MCF 10A (cell line): ENCODE results near the gene URB1. TPM values are rescaled to one million over a fixed set of nuclear protein-coding genes. Genes with fewer than 3 reads are reported as not detected.

Experiments
- BruUV-seq: library from RNA; stranded (reverse); fragments of 400-500 nt; replicated peaks from 2 replicates; lab custom pipeline; 2021; lab: Mats Ljungman, UMichigan
- CTCF ChIA-PET: fragments of 300-600 bp; sonication (Branson Sonifier 250); formaldehyde crosslinking; extraction: SDS; loops from one replicate; lab custom pipeline; 2021; ENCODE audit warnings: antibody characterized with exemption, inconsistent platforms; lab: Yijun Ruan, JAX
- POLR2A ChIA-PET: fragments of 300-600, 350-650 bp; sonication (Branson Sonifier 250); formaldehyde crosslinking; extraction: SDS; loops from one replicate; lab custom pipeline; 2020; ENCODE audit warnings: antibody characterized with exemption, inconsistent platforms; lab: Yijun Ruan, JAX
- DNase-seq: peaks from one replicate; pipeline ENCODE4 v3.0.0-alpha.2; 2018; ENCODE audit not compliant: unreplicated experiment
- H3K27ac Mint-ChIP-seq: one replicate; pipeline ENCODE4 v1.8.0; 2022; ENCODE audit warnings: mild to moderate bottlenecking, low read depth, mixed read lengths; ENCODE audit not compliant: unreplicated experiment
- H3K27me3 Mint-ChIP-seq: one replicate; pipeline ENCODE4 v1.8.0; 2022; ENCODE audit warnings: mixed read lengths; ENCODE audit not compliant: insufficient read depth, unreplicated experiment
- H3K36me3 Mint-ChIP-seq: one replicate; pipeline ENCODE4 v1.8.0; 2022; ENCODE audit warnings: mild to moderate bottlenecking, moderate library complexity, mixed read lengths; ENCODE audit not compliant: insufficient read depth, unreplicated experiment
- H3K4me1 Mint-ChIP-seq: one replicate; pipeline ENCODE4 v1.8.0; 2022; ENCODE audit warnings: mixed read lengths; ENCODE audit not compliant: insufficient read depth, unreplicated experiment
- H3K4me3 Mint-ChIP-seq: one replicate; pipeline ENCODE4 v1.8.0; 2022; ENCODE audit warnings: mild to moderate bottlenecking, moderate library complexity, mixed read lengths; ENCODE audit not compliant: unreplicated experiment
- H3K9me3 Mint-ChIP-seq: one replicate; pipeline ENCODE4 v1.8.0; 2022; ENCODE audit warnings: mixed read lengths; ENCODE audit not compliant: unreplicated experiment
- CTCF ChIP-seq: fragments of 200-600 bp; IDR thresholded peaks from one replicate; pipeline ENCODE4 v1.8.0; 2022; ENCODE audit warnings: antibody characterized with exemption, mild to moderate bottlenecking; ENCODE audit not compliant: unreplicated experiment
- intact Hi-C: fragments of 100-400 bp; cut with micrococcal nuclease; formaldehyde crosslinking; loops from 2 replicates; pipeline ENCODE4 v1.14.1; 2022
- total RNA-seq: library from RNA; stranded (reverse); gene quantifications from 2 replicates; pipeline ENCODE4 v1.2.3, GENCODE V29; 2022

Gene URB1
- total RNA-seq, 1 experiment from 2014 or later: 43.5 TPM

- Mint-ChIP-seq H3K27me3 (no peaks in the 10 kb centered on the region), H3K36me3 (peaks cover 85% of the 10 kb centered on the region)
Observed at GRCh38 chr21:32349333-32349944, 43.4 kb downstream of the URB1 start.

GRCh38 chr21:32348604-32349332, 44.0 kb downstream of the URB1 start:
- Mint-ChIP-seq H3K4me1 (no peaks in the 10 kb centered on the region), H3K27ac (no peak overlapping the region), H3K4me3 (no peak overlapping the region), H3K36me3 (peaks cover 85% of the 10 kb centered on the region), H3K27me3 (no peaks in the 10 kb centered on the region), H3K9me3 (no peaks in the 10 kb centered on the region)
- CTCF ChIA-PET: interaction anchor here (0.5 to 1.1 kb wide), 3 partner anchors 10 to 1686 kb away, joined by 3 to 4 read pairs (median 3); no protein-coding TSS in a partner anchor
- BruUV-seq: no TSS peak
- intact Hi-C loops: no loop called here
- no peak for DNase-seq
- TF ChIP-seq CTCF: no peak
- POLR2A ChIA-PET: no interaction called here

More at GRCh38 chr21:32349333-32349944, 43.4 kb downstream of the URB1 start:
- no peak for DNase-seq
- Mint-ChIP-seq H3K4me3 (no peak overlapping the region), H3K9me3 (no peaks in the 10 kb centered on the region), H3K4me1 (no peaks in the 10 kb centered on the region), H3K27ac (no peak overlapping the region)
- BruUV-seq: no TSS peak
- ChIA-PET CTCF (interaction anchor here (0.8 to 1.0 kb wide), 2 partner anchors 11 to 252 kb away, joined by 3 read pairs; no protein-coding TSS in a partner anchor), POLR2A (no interaction called here)
- no peak for TF ChIP-seq CTCF
- intact Hi-C loops: no loop called here

GRCh38 chr21:32347977-32348376, 44.8 kb downstream of the URB1 start:
- POLR2A ChIA-PET: no interaction called here
- H3K36me3 Mint-ChIP-seq: peaks cover 85% of the 10 kb centered on the region
- no TSS peak for BruUV-seq
- no peaks in the 10 kb centered on the region for H3K4me1 Mint-ChIP-seq
- intact Hi-C loops: no loop called here
- no peak overlapping the region for H3K4me3 Mint-ChIP-seq
- H3K27me3 Mint-ChIP-seq: no peaks in the 10 kb centered on the region
- H3K9me3 Mint-ChIP-seq: no peaks in the 10 kb centered on the region
- no peak overlapping the region for H3K27ac Mint-ChIP-seq
- TF ChIP-seq CTCF: no peak
- CTCF ChIA-PET: interaction anchor here (0.5 to 1.1 kb wide), 3 partner anchors 11 to 1687 kb away, joined by 3 to 4 read pairs (median 3); no protein-coding TSS in a partner anchor
- no peak for DNase-seq

GRCh38 chr21:32347351-32347750, 45.5 kb downstream of the URB1 start:
- TF ChIP-seq CTCF: no peak
- intact Hi-C loops: no loop called here
- H3K27ac Mint-ChIP-seq: no peak overlapping the region
- H3K27me3 Mint-ChIP-seq: no peaks in the 10 kb centered on the region
- DNase-seq: no peak
- CTCF ChIA-PET: no interaction called here
- no TSS peak for BruUV-seq
- no peaks in the 10 kb centered on the region for H3K4me1 Mint-ChIP-seq
- H3K4me3 Mint-ChIP-seq: no peak overlapping the region
- POLR2A ChIA-PET: no interaction called here
- H3K9me3 Mint-ChIP-seq: no peaks in the 10 kb centered on the region
- H3K36me3 Mint-ChIP-seq: peaks cover 85% of the 10 kb centered on the region
